ENCODE measurements around the gene KLK14. TPM values are rescaled to one million over a fixed set of nuclear protein-coding genes. Genes with fewer than 3 reads are reported as not detected.

The KLK14 gene
- polyA plus RNA-seq, 2 of the 4 experiments (the other 2 are of a cell fraction) = 0.14 to 0.44 TPM

GRCh38 chr19:51044327-51044726 lies 38.4 kb downstream of the KLK14 start:
- Histone ChIP-seq H3K4me1 (no peaks in the 10 kb centered on the region), H3K9me3 (no peaks in the 10 kb centered on the region), H3K27ac (no peak overlapping the region), H3K4me2 (no peak overlapping the region), H3K4me3 (no peak overlapping the region)
- DNase-seq (ENCODE audit: low read depth in 1 of 2, low spot score in 1 of 2) (no peak), ATAC-seq (no peak), FAIRE-seq (no peak)
- TF ChIP-seq RAD21 (conservative IDR thresholded peaks at IDR 0.05 in 1 of 2, IDR thresholded peaks at IDR 0.05 in 1 of 2) (no peak), MAFK (IDR thresholded peaks at IDR 0.05; ENCODE audit: partially characterized antibody) (peak; percentile 87)
- ChIA-PET POLR2A (no interaction called here), CTCF (interaction anchor here (1.4 to 2.3 kb wide), 5 partner anchors 9 to 28 kb away, joined by 3 to 6 read pairs (median 4); no protein-coding TSS in a partner anchor)
- WGBS (ENCODE audit: missing lambda C conversion rate) = 66% methylated on average over 11 of the region's 11 CpGs

GRCh38 chr19:51043497-51043896 lies 39.2 kb downstream of the KLK14 start:
- ChIA-PET POLR2A (no interaction called here), CTCF (interaction anchor here (1.0 to 2.3 kb wide), 2 partner anchors 23 to 53 kb away, joined by 3 to 6 read pairs; no protein-coding TSS in a partner anchor)
- Histone ChIP-seq H3K4me3 (no peak overlapping the region), H3K27ac (no peak overlapping the region), H3K9me3 (no peaks in the 10 kb centered on the region), H3K4me1 (no peaks in the 10 kb centered on the region), H3K4me2 (no peak overlapping the region)
- WGBS (ENCODE audit: missing lambda C conversion rate) = 41% methylated on average over 9 of the region's 9 CpGs
- DNase-seq (ENCODE audit: low read depth in 1 of 2, low spot score in 1 of 2) = no peak
- no peak for FAIRE-seq
- TF ChIP-seq FOSB (CRISPR knock-in tag; IDR thresholded peaks at IDR 0.05) = no peak
- TF ChIP-seq KDM5A (IDR thresholded peaks at IDR 0.05) = no peak
- no peak for TF ChIP-seq NFE2L2 (conservative IDR thresholded peaks at IDR 0.05; ENCODE audit: low read length)
- no peak for TF ChIP-seq PBX3 (IDR thresholded peaks at IDR 0.05)
- TF ChIP-seq SMC3 (IDR thresholded peaks at IDR 0.05) = no peak
- TF ChIP-seq HOXB5 (CRISPR knock-in tag; IDR thresholded peaks at IDR 0.05) = no peak
- TF ChIP-seq ATOH8 (CRISPR knock-in tag; IDR thresholded peaks at IDR 0.05; ENCODE audit: low read depth) = no peak
- TF ChIP-seq CBX2 (IDR thresholded peaks at IDR 0.05; ENCODE audit: borderline replicate concordance, low read depth) = no peak
- TF ChIP-seq HES2 (IDR thresholded peaks at IDR 0.05) = no peak
- no peak for TF ChIP-seq HOXA7 (CRISPR knock-in tag; IDR thresholded peaks at IDR 0.05)
- TF ChIP-seq EP300 (IDR thresholded peaks at IDR 0.05) = no peak
- TF ChIP-seq FOSL2 (IDR thresholded peaks at IDR 0.05) = no peak
- TF ChIP-seq FOSL2 (CRISPR knock-in tag; IDR thresholded peaks at IDR 0.05) = no peak
- no peak for TF ChIP-seq ELK1 (IDR thresholded peaks at IDR 0.05; ENCODE audit: low read depth, low read length)
- no peak for TF ChIP-seq E2F6 (IDR thresholded peaks at IDR 0.05; ENCODE audit: borderline replicate concordance, low read depth)
- TF ChIP-seq MYC (IDR thresholded peaks at IDR 0.05; ENCODE audit: borderline replicate concordance, low read length) = no peak
- TF ChIP-seq RARB (CRISPR knock-in tag; IDR thresholded peaks at IDR 0.05) = no peak
- no peak for TF ChIP-seq MAFK (IDR thresholded peaks at IDR 0.05; ENCODE audit: partially characterized antibody)
- TF ChIP-seq MAZ (IDR thresholded peaks at IDR 0.05; ENCODE audit: borderline replicate concordance, low read depth, low read length) = no peak
- ATAC-seq = no peak

- TF ChIP-seq POLR2AphosphoS2 (conservative IDR thresholded peaks at IDR 0.05; ENCODE audit: low read length) (no peak), HOXB13 (CRISPR knock-in tag; IDR thresholded peaks at IDR 0.05; ENCODE audit: low read depth) (no peak)
- 68% methylated on average over 6 of the region's 6 CpGs for WGBS (ENCODE audit: missing lambda C conversion rate)
- H3K4me1 ChIP-seq = no peaks in the 10 kb centered on the region
- ATAC-seq (no peak), FAIRE-seq (no peak), DNase-seq (ENCODE audit: low read depth in 1 of 2, low spot score in 1 of 2) (no peak)
- H3K4me3 ChIP-seq = no peak overlapping the region
- ChIA-PET POLR2A (interaction anchor here (0.6 kb wide), 1 partner anchor 382 kb away, joined by 3 read pairs; no protein-coding TSS in a partner anchor), CTCF (interaction anchor here (1.0 to 1.7 kb wide), 3 partner anchors 18 to 55 kb away, joined by 3 to 7 read pairs (median 3); no protein-coding TSS in a partner anchor)
- H3K4me2 ChIP-seq = no peak overlapping the region
- no peak overlapping the region for H3K27ac ChIP-seq
- H3K9me3 ChIP-seq = no peaks in the 10 kb centered on the region
These were observed 42.5 kb downstream of the KLK14 start for GRCh38 chr19:51040151-51040550.

Measured in A549 (cell line).